Muscle layer of colon (tissue), 2 donors: Measurements from ENCODE around the gene CYP26A1.

Source experiments
- H3K27ac ChIP-seq: one replicate; pipeline ENCODE4 v1.7.0; 2013; ENCODE audit warnings: low read depth, mild to moderate bottlenecking, low read length, moderate library complexity
- H3K27me3 ChIP-seq, 2 donors: one replicate each; pipeline ENCODE4 v1.7.0; 2013; ENCODE audit warnings: low read length in 2 of 2, mild to moderate bottlenecking in 2 of 2; ENCODE audit not compliant: insufficient read depth in 2 of 2, control insufficient read depth in 1 of 2
- H3K36me3 ChIP-seq: one replicate; pipeline ENCODE4 v1.7.0; 2013; ENCODE audit warnings: mild to moderate bottlenecking, low read length; ENCODE audit not compliant: insufficient read depth
- H3K4me1 ChIP-seq: one replicate; pipeline ENCODE4 v1.7.0; 2013; ENCODE audit warnings: mild to moderate bottlenecking, low read length; ENCODE audit not compliant: insufficient read depth
- H3K4me3 ChIP-seq, 2 donors: one replicate each; pipeline ENCODE4 v1.7.0; 2013; ENCODE audit warnings: low read length in 2 of 2, low read depth in 1 of 2, mild to moderate bottlenecking in 1 of 2, moderate library complexity in 1 of 2
- H3K9ac ChIP-seq: one replicate; pipeline ENCODE4 v1.7.0; 2013; ENCODE audit warnings: low read length
- H3K9me3 ChIP-seq: one replicate; pipeline ENCODE4 v1.7.0; 2013; ENCODE audit warnings: mild to moderate bottlenecking, low read length
- donor health status: abdominal sarcoma.
- donor health status: Adenocarcinoma of cecum.

Gene CYP26A1

DNA sequence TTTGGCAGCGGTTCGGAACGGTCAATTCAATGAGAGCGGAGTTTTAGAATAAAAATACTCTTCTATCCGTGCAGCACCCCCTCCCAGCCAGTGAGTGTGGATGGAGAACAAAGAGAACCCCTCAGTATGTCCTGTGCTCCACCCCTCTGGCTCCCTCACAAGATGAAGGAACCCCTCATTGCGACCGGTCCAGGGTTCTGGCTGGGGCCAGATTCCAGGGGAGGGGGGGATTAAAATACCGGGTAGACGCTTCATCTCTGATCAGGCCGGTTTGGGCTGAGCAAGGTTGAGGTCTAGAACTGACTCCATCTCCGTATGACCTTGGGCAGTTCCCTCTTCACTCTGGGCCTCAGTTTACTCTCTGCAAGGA is 7.2 kb upstream of the CYP26A1 start:
- no peak overlapping the region for H3K9ac ChIP-seq
- peaks cover 5% of the 10 kb centered on the region for H3K4me1 ChIP-seq
- H3K36me3 ChIP-seq: no peaks in the 10 kb centered on the region
- H3K27ac ChIP-seq: no peak overlapping the region
- H3K27me3 ChIP-seq: peaks cover 17 to 79% of the 10 kb centered on the region in 2 donors
- no peaks in the 10 kb centered on the region for H3K9me3 ChIP-seq
- H3K4me3 ChIP-seq: no peak overlapping the region

DNA sequence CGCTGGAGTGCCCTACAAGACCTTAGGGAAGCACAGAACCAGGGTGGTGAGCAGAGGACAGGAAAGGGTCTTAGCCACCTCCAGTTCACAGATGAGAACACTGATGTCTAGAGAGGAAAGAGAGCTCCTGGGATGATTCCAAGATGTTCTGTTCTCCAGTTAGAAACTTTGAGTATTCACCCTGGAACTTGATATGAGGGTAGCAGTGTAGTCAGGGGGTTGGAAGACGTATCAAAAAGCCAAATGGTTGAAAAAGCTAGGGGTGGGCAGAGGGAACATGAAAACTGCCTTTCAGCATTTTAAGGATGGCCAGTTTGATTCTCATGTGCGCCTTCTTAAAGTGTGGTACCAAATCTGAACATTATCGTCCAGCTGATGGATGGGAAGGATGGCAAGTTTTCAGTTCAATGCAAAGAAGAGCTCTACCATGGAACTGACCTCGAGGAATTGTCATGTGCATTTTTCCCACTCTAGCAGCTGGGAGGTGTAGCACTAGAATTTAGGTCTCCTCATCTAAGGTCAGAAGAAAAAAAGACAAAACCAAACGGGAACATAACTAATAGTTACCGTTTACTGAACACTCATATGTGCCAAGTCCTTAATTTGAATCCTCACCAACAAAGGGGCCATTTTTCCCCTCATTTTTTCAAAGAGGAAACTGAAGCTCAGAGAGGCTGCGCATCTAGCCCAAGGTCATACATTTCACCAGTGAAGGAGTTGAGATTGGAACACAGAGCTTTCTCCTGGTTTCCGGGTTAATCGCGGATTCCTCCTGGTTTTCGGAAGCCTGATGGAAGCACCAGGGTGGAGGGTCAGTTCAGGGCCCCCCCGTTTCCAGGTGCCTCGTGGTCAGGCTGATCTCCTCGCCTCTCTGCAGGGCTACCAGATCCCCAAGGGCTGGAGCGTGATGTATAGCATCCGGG is 6.0 kb upstream of the CYP26A1 start:
- H3K9ac ChIP-seq: no peak overlapping the region
- no peak overlapping the region for H3K4me3 ChIP-seq
- no peak overlapping the region for H3K27ac ChIP-seq
- H3K4me1 ChIP-seq: peaks cover 10% of the 10 kb centered on the region
- peaks cover 17 to 78% of the 10 kb centered on the region in 2 donors for H3K27me3 ChIP-seq
- no peaks in the 10 kb centered on the region for H3K36me3 ChIP-seq
- no peaks in the 10 kb centered on the region for H3K9me3 ChIP-seq

DNA sequence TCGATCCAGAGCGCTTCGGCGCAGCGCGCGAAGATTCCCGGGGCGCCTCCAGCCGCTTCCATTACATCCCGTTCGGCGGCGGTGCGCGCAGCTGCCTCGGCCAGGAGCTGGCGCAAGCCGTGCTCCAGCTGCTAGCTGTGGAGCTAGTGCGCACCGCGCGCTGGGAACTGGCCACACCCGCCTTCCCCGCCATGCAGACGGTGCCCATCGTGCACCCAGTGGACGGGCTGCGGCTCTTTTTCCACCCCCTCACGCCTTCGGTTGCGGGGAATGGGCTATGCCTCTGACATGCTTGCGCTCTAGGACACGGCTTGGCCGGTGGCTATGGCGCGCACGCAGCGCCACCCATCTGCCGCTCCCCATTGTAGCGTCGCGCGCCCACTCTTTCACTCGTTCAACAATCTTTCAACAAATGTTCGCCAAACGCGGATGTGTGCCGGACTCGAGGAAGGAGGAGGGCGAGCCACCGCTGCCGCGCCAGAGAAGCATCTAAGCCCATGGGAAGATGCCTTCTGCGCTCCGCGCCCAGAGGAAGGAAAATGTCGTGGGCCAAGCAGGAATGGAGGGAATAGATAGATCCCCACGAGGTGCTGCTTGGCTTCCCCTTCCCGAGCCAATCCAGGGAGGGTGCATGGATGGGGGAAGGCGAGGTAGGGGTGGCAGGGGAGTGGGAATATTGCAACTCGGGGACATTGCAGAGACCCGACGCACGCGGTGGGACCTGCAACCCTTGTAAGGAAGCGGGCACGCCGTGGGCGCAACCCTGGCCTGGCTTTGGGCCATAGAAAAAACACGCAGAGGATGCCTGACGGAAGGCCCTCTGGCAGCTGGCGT is 5.1 kb upstream of the CYP26A1 start:
- no peak overlapping the region for H3K4me3 ChIP-seq
- H3K27ac ChIP-seq: no peak overlapping the region
- no peaks in the 10 kb centered on the region for H3K9me3 ChIP-seq
- H3K36me3 ChIP-seq: no peaks in the 10 kb centered on the region
- no peak overlapping the region for H3K9ac ChIP-seq
- H3K27me3 ChIP-seq: peaks cover 21 to 80% of the 10 kb centered on the region in 2 donors
- H3K4me1 ChIP-seq: peaks cover 16% of the 10 kb centered on the region

- no peaks in the 10 kb centered on the region for H3K36me3 ChIP-seq
- H3K4me1 ChIP-seq: peaks cover 16% of the 10 kb centered on the region
- H3K27ac ChIP-seq: no peak overlapping the region
- no peak overlapping the region for H3K9ac ChIP-seq
- peaks cover 21 to 80% of the 10 kb centered on the region in 2 donors for H3K27me3 ChIP-seq
- no peak overlapping the region for H3K4me3 ChIP-seq
- H3K9me3 ChIP-seq: no peaks in the 10 kb centered on the region
Observed at GRCh38 chr10:93069245-93069561, 4.5 kb upstream of the CYP26A1 start.

DNA sequence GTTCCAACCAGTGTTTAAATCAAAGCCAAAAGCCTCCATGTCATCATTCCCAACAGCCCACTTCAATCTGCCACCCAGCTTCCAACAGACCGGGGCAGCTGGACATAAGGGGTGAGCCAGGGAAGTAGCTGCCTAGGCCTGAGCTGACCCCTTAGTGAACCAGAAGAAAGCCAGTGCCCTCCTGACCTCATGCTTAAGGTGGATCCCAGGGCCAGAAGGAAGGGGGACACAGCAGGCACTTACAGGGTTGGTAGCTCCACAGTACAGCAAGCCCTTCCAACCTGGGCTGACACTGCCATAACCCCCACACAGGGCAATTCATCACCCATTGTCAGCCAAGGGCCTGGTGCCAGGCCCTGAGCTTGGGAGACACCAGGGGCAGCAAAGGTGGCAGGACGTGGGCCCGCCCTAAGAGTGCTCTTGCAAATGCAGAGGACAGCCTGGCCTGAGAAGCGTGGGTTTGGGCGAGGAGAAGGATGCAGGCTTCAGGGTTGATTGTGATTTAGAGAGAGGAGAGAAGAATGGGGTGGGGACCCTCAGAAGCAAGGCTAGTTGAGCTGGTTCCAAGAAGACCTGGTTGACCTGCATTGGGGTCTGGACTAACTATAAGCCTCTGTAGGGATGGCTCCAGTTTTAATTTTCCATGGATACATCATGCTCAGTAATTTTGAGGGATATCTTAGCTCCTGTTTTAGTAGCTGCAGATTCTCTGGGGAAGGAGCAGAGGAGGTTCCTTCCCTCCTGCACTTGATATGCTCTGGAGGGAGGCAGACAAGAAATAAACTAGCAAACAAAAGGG is 3.1 kb upstream of the CYP26A1 start:
- Histone ChIP-seq H3K4me3 (no peak overlapping the region), H3K9me3 (no peaks in the 10 kb centered on the region), H3K9ac (no peak overlapping the region), H3K27ac (no peak overlapping the region), H3K4me1 (peaks cover 22% of the 10 kb centered on the region), H3K27me3 (peaks cover 23 to 80% of the 10 kb centered on the region in 2 donors), H3K36me3 (no peaks in the 10 kb centered on the region)

GRCh38 chr10:93071177-93071472 is 2.6 kb upstream of the CYP26A1 start:
- peaks cover 27 to 77% of the 10 kb centered on the region in 2 donors for H3K27me3 ChIP-seq
- H3K9ac ChIP-seq: no peak overlapping the region
- H3K27ac ChIP-seq: no peak overlapping the region

GRCh38 chr10:93071674-93072224 is 1.9 kb upstream of the CYP26A1 start:
- H3K27me3 ChIP-seq: peaks cover 21 to 70% of the 10 kb centered on the region in 2 donors
- H3K9ac ChIP-seq: no peak overlapping the region
- peaks cover 22% of the 10 kb centered on the region for H3K4me1 ChIP-seq

More at GRCh38 chr10:93071177-93071472, 2.6 kb upstream of the CYP26A1 start:
- Histone ChIP-seq H3K4me3 (no peak overlapping the region), H3K4me1 (peaks cover 22% of the 10 kb centered on the region), H3K9me3 (no peaks in the 10 kb centered on the region), H3K36me3 (no peaks in the 10 kb centered on the region)

DNA sequence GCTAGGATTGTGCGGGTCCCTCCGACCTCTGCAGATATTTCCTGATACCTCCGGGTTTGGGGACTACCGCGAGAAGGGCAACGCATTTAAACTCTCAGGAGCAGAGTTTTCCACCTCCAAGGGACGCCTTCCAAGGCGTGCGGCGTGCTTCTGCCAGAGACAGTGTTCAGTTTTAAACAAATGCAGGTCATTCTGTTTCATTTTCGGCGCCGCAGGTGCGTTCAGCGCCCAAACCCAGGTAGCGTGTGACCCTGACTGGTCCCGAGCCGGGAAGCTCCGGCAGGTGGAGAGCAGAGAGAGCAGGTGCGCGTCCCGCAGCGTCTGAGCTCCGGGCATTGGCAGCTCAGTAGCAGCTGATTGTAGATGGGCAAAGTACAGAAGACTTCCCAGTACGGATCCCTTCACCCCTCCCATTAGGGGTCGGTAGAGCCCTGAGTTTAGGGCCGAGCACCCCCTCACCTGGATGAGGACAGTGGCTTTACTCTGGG is 1.4 kb upstream of the CYP26A1 start:
- Histone ChIP-seq H3K4me1 (peaks cover 22% of the 10 kb centered on the region), H3K27ac (no peak overlapping the region), H3K9me3 (no peaks in the 10 kb centered on the region), H3K9ac (no peak overlapping the region), H3K27me3 (peaks cover 15 to 68% of the 10 kb centered on the region in 2 donors), H3K4me3 (peak overlapping the region; percentile 35 to 45), H3K36me3 (no peaks in the 10 kb centered on the region)

More at GRCh38 chr10:93071674-93072224, 1.9 kb upstream of the CYP26A1 start:
- H3K9me3 ChIP-seq: no peaks in the 10 kb centered on the region
- H3K36me3 ChIP-seq: no peaks in the 10 kb centered on the region
- peak overlapping the region; percentile 35 to 45 for H3K4me3 ChIP-seq
- H3K27ac ChIP-seq: no peak overlapping the region

DNA sequence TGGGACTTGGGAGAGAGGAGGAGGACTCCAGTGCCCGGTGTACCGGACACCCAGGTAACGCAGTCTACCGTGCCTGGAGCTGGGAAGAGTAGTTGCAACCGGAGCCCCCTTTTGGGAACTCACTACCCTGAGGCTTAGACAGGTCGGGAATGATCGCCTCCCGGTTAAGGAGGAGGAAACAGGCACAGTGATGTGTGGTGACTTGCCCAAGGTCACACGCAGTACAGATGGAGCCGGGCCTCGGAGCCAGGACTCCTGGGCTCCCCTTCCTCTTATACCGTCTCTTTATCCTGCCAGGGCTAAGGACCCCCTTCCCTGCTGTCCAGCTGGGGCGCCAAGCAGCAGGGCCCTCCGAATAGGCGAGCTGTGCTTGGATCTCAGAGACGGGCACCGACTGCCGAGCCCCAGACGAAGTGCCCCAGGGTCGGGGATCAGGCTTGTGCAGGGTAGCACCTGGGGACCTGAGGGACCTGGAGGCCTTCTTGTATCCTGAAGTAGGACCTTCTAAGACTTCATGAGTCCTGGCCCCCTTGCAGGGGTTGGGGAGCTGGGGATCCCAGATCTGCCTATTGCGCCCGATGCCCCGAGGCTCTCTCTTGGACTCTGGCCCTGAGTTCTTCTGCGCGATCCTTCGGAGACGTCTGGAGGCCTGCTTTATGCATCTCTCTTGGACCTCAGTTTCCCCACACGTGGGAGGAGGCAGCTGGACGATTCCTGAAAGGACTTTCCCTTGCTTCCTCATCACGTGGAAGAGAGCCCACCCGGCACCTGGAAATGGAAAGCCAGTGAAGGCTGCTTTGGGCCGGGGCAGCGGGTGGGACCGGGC is 767 bp upstream of the CYP26A1 start:
- Histone ChIP-seq H3K9ac (no peak overlapping the region), H3K27ac (no peak overlapping the region), H3K4me3 (peak overlapping the region; percentile 20 to 45), H3K36me3 (no peaks in the 10 kb centered on the region), H3K9me3 (no peaks in the 10 kb centered on the region), H3K27me3 (peaks cover 14 to 68% of the 10 kb centered on the region in 2 donors), H3K4me1 (peaks cover 22% of the 10 kb centered on the region)

- peaks cover 22% of the 10 kb centered on the region for H3K4me1 ChIP-seq
- no peak overlapping the region for H3K27ac ChIP-seq
- H3K27me3 ChIP-seq: peaks cover 14 to 56% of the 10 kb centered on the region in 2 donors
- peak overlapping the region in 1 of 2 donors; percentile 20 for H3K4me3 ChIP-seq
- no peaks in the 10 kb centered on the region for H3K36me3 ChIP-seq
- H3K9ac ChIP-seq: no peak overlapping the region
- no peaks in the 10 kb centered on the region for H3K9me3 ChIP-seq
Observed at GRCh38 chr10:93074147-93074596, 479 bp downstream of the CYP26A1 start.
